Stimulated activated naive CD8-positive, alpha-beta T cell treated with anti-CD3 and anti-CD28 coated beads, Interleukin-15, Interleukin-2, amounts not matched to agents 100 ng/mL and 50 ng/mL, for 24 hours (primary cell): Measurements from ENCODE around the gene LRRC25.
A peak's percentile ranks its signal among the peaks of the same experiment; 100 is the strongest.

Source experiments
- H3K27ac Mint-ChIP-seq: one replicate; pipeline ENCODE4 v1.8.0; 2021; ENCODE audit warnings: mild to moderate bottlenecking, mixed read lengths
- H3K27me3 Mint-ChIP-seq: one replicate; pipeline ENCODE4 v1.8.0; 2021; ENCODE audit warnings: mixed read lengths
- H3K36me3 Mint-ChIP-seq: one replicate; pipeline ENCODE4 v1.8.0; 2021; ENCODE audit warnings: low read depth, mixed read lengths
- H3K4me1 Mint-ChIP-seq: one replicate; pipeline ENCODE4 v1.8.0; 2021; ENCODE audit warnings: low read depth, mixed read lengths
- H3K4me3 Mint-ChIP-seq: one replicate; pipeline ENCODE4 v1.8.0; 2021; ENCODE audit warnings: mild to moderate bottlenecking, mixed read lengths
- H3K9me3 Mint-ChIP-seq: one replicate; pipeline ENCODE4 v1.8.0; 2021; ENCODE audit warnings: mixed read lengths

LRRC25 gene

GRCh38 chr19:18348171-18348570 lies 49.3 kb downstream of the LRRC25 start:
- H3K27me3 Mint-ChIP-seq = no peaks in the 10 kb centered on the region
- peaks cover 18% of the 10 kb centered on the region for H3K36me3 Mint-ChIP-seq
- no peak overlapping the region for H3K27ac Mint-ChIP-seq
- no peaks in the 10 kb centered on the region for H3K9me3 Mint-ChIP-seq
- peaks cover 2% of the 10 kb centered on the region for H3K4me1 Mint-ChIP-seq
- no peak overlapping the region for H3K4me3 Mint-ChIP-seq

GRCh38 chr19:18346091-18346490 lies 51.3 kb downstream of the LRRC25 start:
- Mint-ChIP-seq H3K27me3 (no peaks in the 10 kb centered on the region), H3K4me1 (peaks cover 14% of the 10 kb centered on the region), H3K27ac (no peak overlapping the region), H3K36me3 (peaks cover 18% of the 10 kb centered on the region), H3K9me3 (no peaks in the 10 kb centered on the region), H3K4me3 (no peak overlapping the region)

GRCh38 chr19:18345296-18345695 lies 52.1 kb downstream of the LRRC25 start:
- no peak overlapping the region for H3K4me3 Mint-ChIP-seq
- H3K27me3 Mint-ChIP-seq = no peaks in the 10 kb centered on the region
- no peaks in the 10 kb centered on the region for H3K9me3 Mint-ChIP-seq
- H3K36me3 Mint-ChIP-seq = peaks cover 15% of the 10 kb centered on the region
- H3K27ac Mint-ChIP-seq = no peak overlapping the region
- peaks cover 14% of the 10 kb centered on the region for H3K4me1 Mint-ChIP-seq

GRCh38 chr19:18344582-18344950 lies 52.9 kb downstream of the LRRC25 start:
- Mint-ChIP-seq H3K9me3 (no peaks in the 10 kb centered on the region), H3K4me1 (peaks cover 17% of the 10 kb centered on the region), H3K4me3 (no peak overlapping the region), H3K36me3 (peaks cover 11% of the 10 kb centered on the region), H3K27ac (no peak overlapping the region), H3K27me3 (no peaks in the 10 kb centered on the region)

GRCh38 chr19:18342090-18342632 lies 55.3 kb downstream of the LRRC25 start:
- peaks cover 6% of the 10 kb centered on the region for H3K36me3 Mint-ChIP-seq

More at GRCh38 chr19:18342090-18342632, 55.3 kb downstream of the LRRC25 start:
- Mint-ChIP-seq H3K4me1 (peaks cover 19% of the 10 kb centered on the region), H3K9me3 (no peaks in the 10 kb centered on the region), H3K4me3 (peak overlapping the region; percentile 78), H3K27ac (no peak overlapping the region), H3K27me3 (no peaks in the 10 kb centered on the region)
